ENCODE data around the gene GORAB.

DNA sequence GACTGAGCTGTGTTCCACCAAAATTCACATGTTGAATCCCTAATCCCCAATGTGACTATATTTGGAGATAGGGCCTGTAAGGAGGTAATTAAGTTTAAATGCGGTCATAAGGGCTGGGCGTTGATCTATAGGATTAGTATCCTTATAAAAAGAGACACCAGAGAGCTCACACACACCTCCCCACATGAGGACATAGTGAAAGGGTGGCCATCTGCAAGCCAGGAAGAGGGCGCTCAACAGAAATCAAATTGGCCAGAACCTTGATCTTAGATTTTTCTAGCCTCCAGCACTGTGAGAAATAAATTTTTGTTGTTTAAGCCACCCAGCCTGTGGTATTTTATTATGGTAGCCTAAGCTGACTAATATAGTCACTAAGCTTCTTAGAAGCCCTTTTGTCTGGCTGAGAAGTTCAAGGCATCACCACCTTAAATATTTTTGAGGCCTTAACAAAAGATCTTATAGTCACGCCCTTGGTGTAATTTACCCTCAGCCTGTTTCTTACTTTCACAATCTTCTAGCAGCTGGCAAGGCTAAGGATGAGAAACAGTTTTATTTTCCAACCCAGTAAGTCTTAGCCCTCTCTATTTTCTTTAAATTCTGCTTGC is 28.8 kb downstream of the GORAB start:
- TF ChIP-seq POLR2A (IDR thresholded peaks at IDR 0.05; ENCODE audit: low read depth, low read length) (no peak), RCOR1 (IDR thresholded peaks at IDR 0.05; ENCODE audit: insufficient replicate concordance, low read length) (no peak), MXI1 (IDR thresholded peaks at IDR 0.05; ENCODE audit: borderline replicate concordance, low read depth, low read length) (no peak), ELK1 (IDR thresholded peaks at IDR 0.05; ENCODE audit: borderline replicate concordance, low read depth, low read length) (no peak), RAD21 (IDR thresholded peaks at IDR 0.05; ENCODE audit: low read length) (no peak), NFE2L2 (IDR thresholded peaks at IDR 0.05; ENCODE audit: low read depth, low read length) (no peak), CEBPB (IDR thresholded peaks at IDR 0.05; ENCODE audit: low read depth, low read length) (no peak)
- TF ChIP-seq, protein P1, sequence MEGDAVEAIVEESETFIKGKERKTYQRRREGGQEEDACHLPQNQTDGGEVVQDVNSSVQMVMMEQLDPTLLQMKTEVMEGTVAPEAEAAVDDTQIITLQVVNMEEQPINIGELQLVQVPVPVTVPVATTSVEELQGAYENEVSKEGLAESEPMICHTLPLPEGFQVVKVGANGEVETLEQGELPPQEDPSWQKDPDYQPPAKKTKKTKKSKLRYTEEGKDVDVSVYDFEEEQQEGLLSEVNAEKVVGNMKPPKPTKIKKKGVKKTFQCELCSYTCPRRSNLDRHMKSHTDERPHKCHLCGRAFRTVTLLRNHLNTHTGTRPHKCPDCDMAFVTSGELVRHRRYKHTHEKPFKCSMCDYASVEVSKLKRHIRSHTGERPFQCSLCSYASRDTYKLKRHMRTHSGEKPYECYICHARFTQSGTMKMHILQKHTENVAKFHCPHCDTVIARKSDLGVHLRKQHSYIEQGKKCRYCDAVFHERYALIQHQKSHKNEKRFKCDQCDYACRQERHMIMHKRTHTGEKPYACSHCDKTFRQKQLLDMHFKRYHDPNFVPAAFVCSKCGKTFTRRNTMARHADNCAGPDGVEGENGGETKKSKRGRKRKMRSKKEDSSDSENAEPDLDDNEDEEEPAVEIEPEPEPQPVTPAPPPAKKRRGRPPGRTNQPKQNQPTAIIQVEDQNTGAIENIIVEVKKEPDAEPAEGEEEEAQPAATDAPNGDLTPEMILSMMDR (conservative IDR thresholded peaks at IDR 0.05; ENCODE audit: low read depth, low read length) = no peak
